Trophoblast cell (in vitro differentiated cells and primary cell): ENCODE measurements around the gene PRR5.

Source experiments
- DNase-seq, 2 donors: peaks; one replicate each; pipeline ENCODE4 v3.0.0-alpha.2; 2016
- H2AFZ ChIP-seq: 2 replicates; pipeline ENCODE4 v1.6.1; 2013; ENCODE audit warnings: low read length, moderate library complexity, mild to moderate bottlenecking; ENCODE audit not compliant: insufficient read depth, poor library complexity
- H2AK5ac ChIP-seq: 2 replicates; pipeline ENCODE4 v1.6.1; 2013; ENCODE audit warnings: mild to moderate bottlenecking, low read length
- H2BK120ac ChIP-seq: 2 replicates; pipeline ENCODE4 v1.6.1; 2013; ENCODE audit warnings: low read length, mild to moderate bottlenecking, moderate library complexity; ENCODE audit not compliant: insufficient read depth, poor library complexity
- H2BK12ac ChIP-seq: 2 replicates; pipeline ENCODE4 v1.6.1; 2013; ENCODE audit warnings: mild to moderate bottlenecking, low read length, moderate library complexity
- H2BK5ac ChIP-seq: 2 replicates; pipeline ENCODE4 v1.6.1; 2013; ENCODE audit warnings: low read length, low read depth, moderate library complexity, mild to moderate bottlenecking; ENCODE audit not compliant: poor library complexity
- H3K14ac ChIP-seq: 2 replicates; pipeline ENCODE4 v1.6.1; 2013; ENCODE audit warnings: mild to moderate bottlenecking, low read length
- H3K18ac ChIP-seq: 2 replicates; pipeline ENCODE4 v1.6.1; 2013; ENCODE audit warnings: mild to moderate bottlenecking, low read length
- H3K23ac ChIP-seq: 2 replicates; pipeline ENCODE4 v1.6.1; 2013; ENCODE audit warnings: low read length
- H3K27ac ChIP-seq: 2 replicates; pipeline ENCODE4 v1.5.1; 2013; ENCODE audit warnings: low read depth, mild to moderate bottlenecking, inconsistent platforms, low read length, moderate library complexity
- H3K27me3 ChIP-seq: 2 replicates; pipeline ENCODE4 v1.6.1; 2013; ENCODE audit warnings: inconsistent platforms, mild to moderate bottlenecking, low read length, moderate library complexity; ENCODE audit not compliant: insufficient read depth
- H3K36me3 ChIP-seq, 2 experiments: 1 replicate in 1 of 2; 2 replicates in 1 of 2; pipeline ENCODE4 v1.6.1; 2013; ENCODE audit warnings: low read length in 2 of 2, mild to moderate bottlenecking in 2 of 2, moderate library complexity in 1 of 2; ENCODE audit not compliant: insufficient read depth in 2 of 2, control insufficient read depth in 1 of 2
- H3K4ac ChIP-seq: 2 replicates; pipeline ENCODE4 v1.6.1; 2013; ENCODE audit warnings: low read depth, mild to moderate bottlenecking, low read length, moderate library complexity
- H3K4me1 ChIP-seq, 2 experiments: 1 replicate in 1 of 2; 2 replicates in 1 of 2; pipeline ENCODE4 v1.6.1; 2013; ENCODE audit warnings: low read length in 2 of 2, mild to moderate bottlenecking in 2 of 2, moderate library complexity in 1 of 2; ENCODE audit not compliant: insufficient read depth in 2 of 2, control insufficient read depth in 1 of 2
- H3K4me2 ChIP-seq: 2 replicates; pipeline ENCODE4 v1.6.1; 2013; ENCODE audit warnings: inconsistent platforms, mild to moderate bottlenecking, low read length, moderate library complexity
- H3K4me3 ChIP-seq: 2 replicates; pipeline ENCODE4 v1.5.1; 2013; ENCODE audit warnings: mild to moderate bottlenecking, low read depth, low read length, inconsistent platforms
- H3K79me1 ChIP-seq: one replicate; pipeline ENCODE4 v1.6.1; 2013; ENCODE audit warnings: low read length
- H3K79me2 ChIP-seq: 2 replicates; pipeline ENCODE4 v1.6.1; 2013; ENCODE audit warnings: low read length, mild to moderate bottlenecking; ENCODE audit not compliant: control insufficient read depth, insufficient read depth, poor library complexity
- H3K9ac ChIP-seq: 2 replicates; pipeline ENCODE4 v1.6.1; 2013; ENCODE audit warnings: mild to moderate bottlenecking, low read length
- H3K9me3 ChIP-seq: 2 replicates; pipeline ENCODE4 v1.6.1; 2013; ENCODE audit warnings: low read depth, mild to moderate bottlenecking, control low read depth, inconsistent platforms, low read length; ENCODE audit not compliant: insufficient read depth
- H4K12ac ChIP-seq: 2 replicates; pipeline ENCODE4 v1.6.1; 2013; ENCODE audit warnings: low read depth, mild to moderate bottlenecking, low read length, moderate library complexity
- H4K8ac ChIP-seq: 2 replicates; pipeline ENCODE4 v1.6.1; 2013; ENCODE audit warnings: low read depth, mild to moderate bottlenecking, low read length, moderate library complexity
- H4K91ac ChIP-seq: one replicate; pipeline ENCODE4 v1.6.1; 2013; ENCODE audit warnings: low read depth, mild to moderate bottlenecking, low read length, moderate library complexity
- WGBS: extraction: QIAGEN DNeasy Blood & Tissue Kit; methylation state at CpG from one replicate; pipeline ENCODE4 v1.1.7; 2013; ENCODE audit warnings: missing lambda C conversion rate; ENCODE audit not compliant: insufficient read length, insufficient coverage; ENCODE audit errors: extremely low coverage; 5-methylcytosine and 5-hydroxymethylcytosine counted together

PRR5 gene

GRCh38 chr22:44722611-44723010 is 20.6 kb downstream of the PRR5 start:
- Histone ChIP-seq H2BK120ac (no peak overlapping the region), H3K18ac (no peak overlapping the region), H3K14ac (no peak overlapping the region), H3K4ac (no peak overlapping the region), H2BK12ac (no peak overlapping the region), H3K36me3 (peaks cover 30 to 36% of the 10 kb centered on the region in 2 experiments), H4K12ac (no peak overlapping the region), H4K91ac (no peak overlapping the region), H2BK5ac (no peak overlapping the region), H2AFZ (no peak overlapping the region), H3K4me3 (no peak overlapping the region), H3K27me3 (no peaks in the 10 kb centered on the region), H3K27ac (no peak overlapping the region), H3K9ac (no peak overlapping the region), H3K9me3 (no peaks in the 10 kb centered on the region), H3K4me2 (no peak overlapping the region), H3K4me1 (peaks cover 8 to 12% of the 10 kb centered on the region in 2 experiments), H3K23ac (no peak overlapping the region), H3K79me2 (no peaks in the 10 kb centered on the region), H3K79me1 (no peaks in the 10 kb centered on the region), H2AK5ac (no peak overlapping the region), H4K8ac (no peak overlapping the region)
- WGBS = no CpG with 5 or more reads among the region's 2 CpGs
- no peak for DNase-seq

DNA sequence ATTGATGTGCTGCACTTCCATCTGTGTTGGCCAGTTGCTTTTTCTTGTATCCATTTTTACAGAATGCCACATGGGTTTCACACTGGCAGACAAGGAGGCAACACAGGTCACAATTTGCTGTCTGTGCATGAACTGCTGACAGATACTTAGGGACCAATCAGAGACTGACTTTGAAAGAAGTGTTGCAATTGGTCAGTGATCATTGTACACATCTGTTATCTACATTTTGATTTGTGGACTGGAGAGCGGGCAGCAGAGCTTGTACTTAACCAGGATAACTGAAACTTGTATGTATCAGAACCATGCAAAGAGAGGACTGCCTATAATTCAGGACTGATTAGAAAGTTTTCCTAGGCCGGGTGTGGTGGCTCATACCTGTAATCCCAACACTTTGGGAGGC is 21.8 kb downstream of the PRR5 start:
- Histone ChIP-seq H2AK5ac (no peak overlapping the region), H2AFZ (no peak overlapping the region), H3K9me3 (no peaks in the 10 kb centered on the region), H2BK12ac (no peak overlapping the region), H3K4me2 (no peak overlapping the region), H3K4me1 (peaks cover 8 to 12% of the 10 kb centered on the region in 2 experiments), H2BK120ac (no peak overlapping the region), H3K4ac (no peak overlapping the region), H2BK5ac (no peak overlapping the region), H3K14ac (no peak overlapping the region), H4K12ac (no peak overlapping the region), H3K23ac (no peak overlapping the region), H3K36me3 (peaks cover 37 to 45% of the 10 kb centered on the region in 2 experiments), H3K79me2 (no peaks in the 10 kb centered on the region), H4K91ac (no peak overlapping the region), H3K27ac (no peak overlapping the region), H3K18ac (no peak overlapping the region), H3K4me3 (no peak overlapping the region), H3K79me1 (no peaks in the 10 kb centered on the region), H3K9ac (no peak overlapping the region), H4K8ac (no peak overlapping the region), H3K27me3 (no peaks in the 10 kb centered on the region)
- peak in 1 of 2 donors; percentile 20 for DNase-seq
- no CpG with 5 or more reads among the region's 2 CpGs for WGBS

DNA sequence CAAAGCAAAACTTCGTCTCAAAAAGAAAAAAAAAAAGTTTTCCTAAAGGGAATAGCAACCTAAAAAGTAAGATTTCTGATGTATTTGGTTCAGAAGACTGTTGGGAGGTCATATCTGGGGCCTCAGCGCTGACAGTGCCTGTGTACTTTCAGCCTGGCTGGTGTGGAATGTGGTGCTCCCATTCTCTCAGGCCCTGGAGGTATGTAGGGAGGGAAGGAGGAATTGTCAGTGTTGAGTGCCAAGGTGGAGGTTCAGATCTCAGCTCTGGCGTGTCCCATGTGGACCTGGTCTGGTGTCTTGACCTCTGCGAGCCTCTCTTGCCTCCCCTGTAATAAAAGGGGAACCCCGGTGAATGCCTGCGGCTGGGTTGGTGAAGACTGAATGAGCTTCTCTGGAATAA is 22.4 kb downstream of the PRR5 start:
- Histone ChIP-seq H3K14ac (no peak overlapping the region), H4K12ac (no peak overlapping the region), H3K9me3 (no peaks in the 10 kb centered on the region), H2BK5ac (no peak overlapping the region), H3K23ac (no peak overlapping the region), H3K18ac (no peak overlapping the region), H3K36me3 (peaks cover 40 to 49% of the 10 kb centered on the region in 2 experiments), H2AFZ (no peak overlapping the region), H3K4me3 (no peak overlapping the region), H3K79me1 (no peaks in the 10 kb centered on the region), H4K91ac (no peak overlapping the region), H2BK12ac (no peak overlapping the region), H2AK5ac (no peak overlapping the region), H3K27me3 (no peaks in the 10 kb centered on the region), H3K79me2 (no peaks in the 10 kb centered on the region), H3K4me2 (no peak overlapping the region), H3K9ac (no peak overlapping the region), H4K8ac (no peak overlapping the region), H2BK120ac (no peak overlapping the region), H3K4me1 (peaks cover 8 to 12% of the 10 kb centered on the region in 2 experiments), H3K27ac (peak overlapping the region; percentile 8), H3K4ac (no peak overlapping the region)
- WGBS = no CpG with 5 or more reads among the region's 6 CpGs
- DNase-seq = peak in 1 of 2 donors; percentile 42

- Histone ChIP-seq H3K27ac (peak overlapping the region; percentile 8), H2BK5ac (no peak overlapping the region), H4K12ac (no peak overlapping the region), H4K8ac (no peak overlapping the region), H3K18ac (no peak overlapping the region), H3K79me1 (no peaks in the 10 kb centered on the region), H3K36me3 (peaks cover 45 to 51% of the 10 kb centered on the region in 2 experiments), H3K4ac (no peak overlapping the region), H3K79me2 (no peaks in the 10 kb centered on the region), H3K4me3 (no peak overlapping the region), H3K9ac (no peak overlapping the region), H3K14ac (no peak overlapping the region), H3K9me3 (no peaks in the 10 kb centered on the region), H2BK12ac (no peak overlapping the region), H3K23ac (no peak overlapping the region), H3K4me1 (peaks cover 8 to 12% of the 10 kb centered on the region in 2 experiments), H2AK5ac (no peak overlapping the region), H2AFZ (no peak overlapping the region), H4K91ac (no peak overlapping the region), H2BK120ac (no peak overlapping the region), H3K4me2 (no peak overlapping the region), H3K27me3 (no peaks in the 10 kb centered on the region)
- no CpG with 5 or more reads among the region's 8 CpGs for WGBS
- DNase-seq = no peak
Measured at GRCh38 chr22:44724859-44725258, 22.9 kb downstream of the PRR5 start.
